IPS-NIHi11 (cell line): Measurements from ENCODE around the gene PDE3B.
"Not testable (repeated sequence)": the region's sequence is repeated elsewhere in the genome, so short reads cannot be mapped to it uniquely, and the experiment has no call there.

Experiments
- DNase-seq: peaks from one replicate; pipeline ENCODE4 v3.0.0; 2012; ENCODE audit warnings: mixed read lengths, low spot score

PDE3B gene

DNA sequence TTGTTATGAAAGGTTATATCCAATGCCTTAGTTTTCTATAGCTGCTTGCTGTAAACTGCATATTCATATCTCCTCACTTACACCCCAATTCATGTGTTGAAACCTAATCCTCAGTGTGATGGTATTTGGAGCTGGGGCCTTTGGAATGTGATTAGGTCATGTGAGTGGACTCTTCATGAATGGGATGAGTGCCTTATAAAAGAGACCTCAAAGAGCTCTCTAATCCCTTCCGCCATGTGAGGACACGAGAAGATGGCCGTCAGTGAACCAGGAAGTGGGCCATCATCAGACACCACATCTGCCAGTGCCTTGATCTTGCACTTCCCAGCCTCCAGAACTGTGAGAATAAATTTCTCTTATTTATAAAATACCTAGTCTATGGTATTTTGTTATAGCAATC, 169.2 kb downstream of the PDE3B start:
- DNase-seq = no peak

DNA sequence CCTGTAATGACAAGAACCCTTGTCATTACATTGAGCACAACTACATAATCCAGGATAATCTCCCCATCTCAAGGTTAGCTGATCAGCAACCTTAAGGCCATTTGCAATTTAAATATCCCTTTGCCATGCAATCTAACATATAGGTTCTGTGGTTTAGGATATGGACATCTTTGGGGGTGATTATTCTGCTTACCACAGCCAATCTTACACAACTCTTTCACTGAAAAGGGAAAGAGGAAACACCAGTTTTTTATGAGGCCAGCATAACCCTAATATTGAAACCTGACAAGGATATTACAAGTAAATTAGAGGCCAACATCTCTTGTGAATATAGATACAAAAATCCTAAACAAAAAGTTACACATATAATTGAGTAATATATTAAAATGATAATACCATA, 169.9 kb downstream of the PDE3B start:
- no peak for DNase-seq

DNA sequence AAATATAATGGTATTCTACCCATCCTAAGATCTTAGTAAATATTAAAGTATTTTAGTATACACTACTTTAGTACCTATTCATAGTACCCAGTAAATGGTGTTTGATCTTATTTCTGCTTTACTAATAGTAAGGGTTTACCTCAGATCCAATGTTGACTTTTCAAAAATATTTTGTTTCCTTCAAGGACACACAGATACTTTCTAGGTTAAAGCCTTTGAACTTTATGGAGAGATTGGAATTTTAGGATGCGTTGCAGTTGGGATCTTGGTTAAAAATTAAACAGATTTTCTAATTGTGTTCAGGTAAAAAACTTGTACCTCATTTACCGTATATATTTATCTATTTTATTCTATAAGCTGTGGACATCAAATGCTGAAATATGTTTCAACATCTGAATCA, 175.2 kb downstream of the PDE3B start:
- no peak for DNase-seq

DNA sequence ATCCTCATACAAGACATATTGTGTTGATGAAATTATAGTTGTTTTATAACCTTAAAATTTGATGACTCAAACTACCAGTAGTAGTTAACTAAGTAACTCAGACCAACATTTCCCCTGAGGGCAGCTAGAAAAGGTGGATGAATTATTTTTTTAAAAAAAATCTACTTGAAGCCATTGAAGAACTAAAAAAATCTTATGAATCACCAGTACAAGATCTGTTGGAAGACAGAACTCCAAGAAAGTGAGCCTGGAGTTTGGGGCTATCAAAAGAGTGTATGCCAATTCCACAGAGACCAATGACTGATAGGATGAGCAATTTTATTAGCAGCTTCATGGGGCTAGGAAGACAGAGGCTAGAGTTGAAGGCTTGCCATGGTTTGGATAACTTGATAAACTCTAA, 176.0 kb downstream of the PDE3B start:
- DNase-seq = no peak

DNA sequence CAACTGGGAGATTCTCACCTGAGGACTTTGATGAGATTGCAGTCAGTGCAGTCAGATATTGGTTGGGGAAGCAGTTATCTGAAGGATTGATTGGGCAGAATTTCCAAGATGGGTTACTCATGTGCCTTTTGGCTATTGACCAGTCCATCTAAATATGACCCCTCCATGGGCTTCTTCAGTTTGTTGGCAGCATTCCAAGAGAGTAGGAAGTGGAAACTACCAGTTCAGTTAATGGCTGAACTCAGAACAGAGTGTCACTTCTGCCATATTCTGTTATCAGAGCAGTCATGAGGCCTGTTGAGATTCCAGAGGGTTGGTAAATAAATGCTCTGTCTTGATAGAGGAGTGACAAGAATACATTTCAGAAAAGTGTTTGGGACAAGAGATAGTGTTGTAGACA, 177.4 kb downstream of the PDE3B start:
- DNase-seq = no peak

DNA sequence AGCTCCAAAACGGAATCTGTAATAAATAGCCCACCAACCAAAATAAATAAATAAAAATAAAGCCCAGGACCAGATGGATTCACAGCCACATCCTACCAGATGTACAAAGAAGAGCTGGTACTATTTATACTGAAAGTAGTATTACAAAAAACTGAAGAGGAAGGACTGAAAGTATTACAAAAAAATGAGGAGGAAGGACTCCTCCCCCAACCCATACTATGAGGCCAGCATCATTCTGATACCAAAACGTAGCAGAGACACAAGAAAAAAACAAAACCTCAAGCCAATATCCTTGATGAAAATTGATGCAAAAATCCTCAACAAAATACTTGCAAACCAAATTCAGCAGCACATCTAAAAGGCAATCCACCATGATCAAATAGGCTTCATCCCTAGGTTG, 183.0 kb downstream of the PDE3B start:
- DNase-seq = no peak

DNA sequence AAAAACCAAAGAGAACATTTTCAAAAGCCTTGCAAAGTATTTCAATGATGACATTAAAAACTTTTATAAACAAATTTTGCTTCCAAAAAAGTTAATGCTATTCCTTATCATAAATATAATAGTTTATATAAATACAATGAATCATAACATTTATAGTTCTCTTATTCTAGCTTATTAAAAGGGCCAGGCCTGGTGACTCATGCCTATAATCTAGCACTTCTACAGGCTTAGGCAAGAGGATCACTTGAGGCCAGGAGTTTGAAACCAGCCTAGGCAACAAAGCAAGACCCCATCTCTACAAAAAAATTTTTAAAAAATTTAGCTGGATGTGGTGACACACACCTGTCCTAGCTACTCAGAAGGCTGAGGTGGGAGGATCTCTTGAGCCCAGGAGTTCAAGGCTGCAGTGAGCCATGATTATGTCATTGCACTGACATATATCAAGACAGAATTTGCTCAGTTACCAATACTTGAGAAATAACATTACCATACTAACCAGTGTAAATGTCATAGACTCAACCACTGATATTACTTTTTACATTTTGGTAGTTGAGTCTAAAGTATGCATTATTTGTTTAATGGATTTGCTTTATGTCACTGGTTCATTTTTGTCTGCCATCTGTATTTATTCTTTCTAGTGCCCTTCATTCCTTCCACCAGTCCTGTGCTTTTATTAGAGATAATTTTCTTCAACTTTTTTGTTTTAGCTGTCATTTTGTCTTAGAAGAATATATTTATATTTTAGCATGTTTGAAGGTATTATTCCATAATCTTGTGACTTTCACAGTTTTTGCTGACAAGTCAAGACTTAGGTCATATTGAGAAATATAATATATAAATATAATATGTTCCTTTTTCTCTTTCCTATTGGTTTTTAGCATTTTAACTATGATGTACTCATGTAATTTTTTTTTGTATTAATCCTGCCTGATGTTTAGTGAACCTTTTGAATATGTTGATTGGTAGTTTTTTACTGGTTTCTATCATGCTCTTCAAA, 192.2 kb downstream of the PDE3B start:
- DNase-seq = no peak

DNA sequence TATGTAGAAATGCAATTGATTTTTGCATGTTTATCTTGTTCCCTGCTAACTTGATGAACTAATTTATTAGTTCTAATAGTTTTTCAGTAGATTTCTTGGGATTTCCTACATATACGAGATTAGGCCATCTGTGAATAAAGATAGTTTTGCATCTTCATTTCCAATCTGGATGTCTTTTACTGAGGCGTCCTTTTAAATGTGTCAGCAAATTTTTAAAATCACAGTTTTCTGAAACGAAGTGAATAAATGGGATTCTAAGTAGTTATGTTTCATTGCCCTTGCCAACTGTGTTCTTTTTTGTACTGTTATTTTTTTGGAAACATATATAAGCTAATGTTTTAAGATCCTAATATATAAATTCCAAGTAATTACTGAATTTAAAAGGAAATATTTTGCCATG, 198.4 kb downstream of the PDE3B start:
- no peak for DNase-seq

DNA sequence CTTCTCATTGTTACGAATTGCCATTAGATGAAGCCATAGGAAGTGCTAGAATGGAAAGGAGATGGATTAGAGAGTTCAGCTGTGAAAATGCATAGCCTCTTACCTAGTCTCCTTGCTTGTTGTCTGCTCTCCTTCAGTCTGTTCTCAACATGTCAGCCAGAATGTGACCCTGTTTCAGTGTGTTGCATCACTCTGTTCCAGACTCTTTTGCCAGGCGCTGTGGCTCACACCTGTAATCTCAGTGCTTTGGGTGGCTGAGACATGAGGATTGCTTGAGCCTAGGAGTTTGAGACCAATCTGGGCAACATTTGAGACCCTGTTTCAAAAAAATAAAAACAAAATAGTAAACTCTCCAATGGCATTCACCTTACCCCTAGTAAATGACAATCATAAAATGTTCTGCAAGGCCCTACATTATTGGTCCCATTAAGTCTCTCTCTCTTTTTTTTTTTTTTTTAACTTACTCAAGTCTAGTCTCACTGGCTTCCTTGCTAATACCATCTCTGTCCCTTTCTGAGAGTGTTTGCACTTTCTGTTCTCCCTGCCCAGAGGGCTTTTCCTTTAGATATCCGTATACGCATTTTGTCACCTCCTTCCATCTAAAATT, 209.1 kb downstream of the PDE3B start:
- no peak for DNase-seq

DNA sequence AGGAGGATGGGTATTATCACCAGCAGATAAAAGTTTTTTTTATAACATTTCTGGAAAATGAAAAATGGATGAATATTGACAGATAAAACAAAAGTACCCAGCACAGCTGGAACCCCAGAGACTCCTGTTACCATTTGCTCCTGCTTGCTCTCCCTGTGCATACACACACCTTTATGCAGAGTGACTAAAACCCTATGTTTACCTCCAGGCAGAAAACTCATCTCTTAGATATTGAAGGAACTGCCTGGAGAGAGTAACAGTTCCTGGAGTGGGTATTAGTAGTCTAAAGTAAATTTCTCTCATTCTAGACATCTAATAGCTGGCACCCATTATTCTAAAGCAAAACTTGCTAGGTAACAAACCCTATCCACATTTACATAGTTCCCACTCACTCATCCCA, 210.5 kb downstream of the PDE3B start:
- no peak for DNase-seq

DNA sequence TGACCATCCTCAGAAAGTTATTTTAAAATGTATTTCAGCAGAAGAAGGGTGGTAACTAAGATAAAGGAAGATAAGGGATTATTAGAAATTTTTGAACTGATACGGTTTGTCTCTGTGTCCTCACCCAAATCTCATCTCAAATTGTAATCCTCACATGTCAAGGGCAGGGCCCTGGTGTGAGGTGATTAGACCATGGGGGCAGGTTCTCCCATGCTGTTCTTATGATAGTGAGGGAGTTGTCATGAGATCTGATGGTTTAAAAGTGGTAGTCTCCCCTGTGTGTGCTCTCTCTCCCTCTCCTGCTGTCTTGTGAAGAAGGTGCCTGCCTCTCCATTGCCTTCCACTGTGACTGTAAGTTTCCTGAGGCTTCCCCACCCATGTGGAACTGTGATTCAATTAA, 212.3 kb downstream of the PDE3B start:
- DNase-seq = no peak

DNA sequence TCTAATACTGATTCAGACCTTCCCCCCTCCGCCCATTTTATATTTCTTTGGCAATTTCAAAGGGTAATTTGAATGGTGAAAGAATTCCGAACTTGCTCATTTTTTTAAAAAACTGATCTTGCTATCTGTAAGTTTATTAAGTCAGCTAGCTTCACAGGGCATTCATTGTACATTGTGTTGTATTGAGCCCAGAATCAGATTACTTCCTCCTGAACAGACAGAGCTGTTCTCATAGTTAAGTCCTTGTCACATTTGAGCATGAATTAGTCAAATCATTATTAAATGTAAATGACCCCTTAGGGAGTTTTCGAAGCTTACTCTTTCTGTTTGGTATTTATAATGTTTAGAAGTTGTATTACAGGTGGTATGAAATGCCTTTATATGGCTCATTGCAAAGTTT, 214.0 kb downstream of the PDE3B start:
- DNase-seq = no peak

DNA sequence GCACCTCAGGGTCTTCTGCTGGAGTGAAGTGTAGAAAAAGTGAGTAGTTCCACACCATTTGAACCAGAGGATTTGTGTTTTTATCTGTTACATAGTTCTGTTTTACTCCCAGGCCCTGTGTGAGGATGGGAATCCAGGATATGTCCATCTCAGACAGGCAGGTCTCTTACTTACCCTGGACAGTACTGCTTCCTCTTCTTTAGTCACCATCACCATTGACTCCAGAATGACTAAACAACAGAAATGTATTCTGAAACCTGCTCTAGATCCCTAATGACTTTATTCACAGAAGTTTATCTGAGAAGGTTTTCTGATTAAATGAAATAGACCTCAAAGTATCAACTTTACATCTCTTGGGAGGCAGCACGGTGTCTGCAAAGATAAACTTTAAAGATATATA, 214.8 kb downstream of the PDE3B start:
- no peak for DNase-seq

DNA sequence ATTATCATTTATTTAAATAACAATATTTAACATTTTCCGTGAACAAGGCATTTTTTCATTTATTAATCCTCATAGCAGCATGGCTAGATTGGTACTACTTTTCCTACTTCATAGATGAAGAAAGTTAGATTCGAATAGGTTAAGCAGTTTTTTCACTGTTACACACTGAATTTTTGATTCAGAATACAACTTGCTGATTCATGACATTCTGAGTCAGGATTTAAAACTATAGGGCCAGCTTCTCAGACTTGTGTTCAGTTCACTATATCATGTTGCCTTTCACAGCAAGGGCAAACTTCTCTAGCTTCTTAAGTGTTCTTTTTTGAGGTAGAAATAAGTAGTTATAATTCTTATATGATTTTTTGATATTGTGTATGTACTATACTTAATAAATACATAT, 216.9 kb downstream of the PDE3B start:
- no peak for DNase-seq

DNA sequence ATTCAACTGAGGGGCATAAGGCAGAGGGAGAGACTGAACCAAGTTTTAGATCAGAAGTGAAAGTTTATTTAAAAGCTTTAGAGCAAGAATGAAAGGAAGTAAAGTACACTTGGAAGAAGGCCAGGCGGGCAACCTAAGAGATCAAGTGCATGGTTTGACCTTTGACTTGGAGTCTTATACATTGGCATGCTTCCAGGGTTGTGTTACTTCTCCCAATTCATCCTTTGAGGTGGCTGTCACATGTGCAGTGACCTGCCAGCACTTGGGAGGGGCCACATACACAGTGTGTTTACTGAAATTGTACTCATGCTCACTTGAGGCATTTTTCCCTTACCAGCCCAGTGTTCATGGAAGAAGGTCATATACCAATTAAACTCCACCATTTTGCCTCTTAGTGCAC, 218.1 kb downstream of the PDE3B start:
- no peak for DNase-seq

DNA sequence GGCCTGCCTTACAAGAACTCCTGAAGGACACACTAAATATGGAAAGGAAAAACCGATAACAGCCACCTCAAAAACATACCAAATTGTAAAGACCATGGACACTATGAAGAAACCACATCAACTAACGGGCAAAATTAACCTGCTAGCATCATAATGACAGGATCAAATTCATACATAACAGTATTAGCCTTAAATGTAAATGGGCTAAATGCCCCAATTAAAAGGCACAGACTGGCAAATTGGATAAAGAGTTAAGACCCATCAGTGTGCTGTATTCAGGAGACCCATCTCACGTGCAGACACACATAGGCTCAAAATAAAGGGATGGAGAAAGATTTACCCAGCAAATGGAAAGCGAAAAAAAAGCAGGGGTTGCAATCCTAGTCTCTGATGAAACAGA, 220.2 kb downstream of the PDE3B start:
- not testable (repeated sequence) for DNase-seq

DNA sequence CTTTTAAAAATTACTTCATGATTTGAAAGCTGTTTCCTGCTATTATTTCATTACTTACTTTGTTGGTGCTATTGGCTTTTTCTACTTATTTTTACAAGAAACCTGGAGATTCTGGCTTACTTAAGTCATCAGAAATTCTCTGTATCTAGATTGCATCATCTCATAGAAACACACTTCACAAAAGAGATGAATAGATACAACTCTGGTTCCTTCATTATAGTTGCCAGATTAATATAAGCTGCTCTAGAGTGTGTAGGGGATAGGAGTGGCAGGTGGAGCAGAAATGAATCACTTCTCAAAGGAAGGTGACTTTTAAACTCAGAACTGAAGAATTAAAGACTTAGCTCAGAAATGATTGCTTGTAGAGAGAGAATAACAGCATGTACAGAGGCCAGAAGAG, 228.4 kb downstream of the PDE3B start:
- no peak for DNase-seq

DNA sequence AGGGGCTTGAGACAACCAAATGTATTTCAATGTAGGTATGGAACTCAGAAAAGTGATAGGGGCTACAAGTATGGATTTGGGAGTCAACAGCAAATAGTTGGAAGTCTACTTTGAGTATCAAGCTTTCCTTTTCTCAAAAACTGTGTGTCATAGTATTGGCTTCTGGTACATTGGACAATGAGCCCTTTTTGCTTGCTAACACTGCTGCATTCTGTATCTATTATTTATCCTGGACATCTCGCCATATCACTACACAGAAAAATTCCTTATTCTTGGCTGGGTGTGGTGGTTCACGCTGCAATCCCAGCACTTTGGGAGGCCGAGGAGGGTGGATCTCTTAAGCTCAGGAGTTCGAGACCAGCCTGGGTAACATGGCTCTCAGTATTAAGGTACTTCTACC, 230.0 kb downstream of the PDE3B start:
- no peak for DNase-seq

DNA sequence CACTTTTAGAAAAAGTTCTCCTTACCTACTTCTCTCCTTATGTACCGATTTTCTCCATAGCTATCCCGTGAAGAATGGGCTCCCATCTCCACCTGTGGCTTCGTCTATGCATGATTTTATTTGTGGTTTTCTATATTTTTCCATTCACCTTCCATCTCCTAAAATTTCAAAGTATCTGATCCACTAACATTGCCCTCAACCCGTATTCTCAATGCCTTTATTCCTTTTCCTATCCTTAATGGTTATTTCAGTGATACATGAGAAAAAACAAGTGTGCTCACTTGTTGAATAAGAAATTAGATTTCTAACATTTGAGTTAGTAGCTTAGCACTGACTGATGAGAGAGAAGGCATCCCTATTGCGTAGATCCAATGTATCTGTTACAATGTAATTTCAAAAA, 231.6 kb downstream of the PDE3B start:
- DNase-seq = no peak

DNA sequence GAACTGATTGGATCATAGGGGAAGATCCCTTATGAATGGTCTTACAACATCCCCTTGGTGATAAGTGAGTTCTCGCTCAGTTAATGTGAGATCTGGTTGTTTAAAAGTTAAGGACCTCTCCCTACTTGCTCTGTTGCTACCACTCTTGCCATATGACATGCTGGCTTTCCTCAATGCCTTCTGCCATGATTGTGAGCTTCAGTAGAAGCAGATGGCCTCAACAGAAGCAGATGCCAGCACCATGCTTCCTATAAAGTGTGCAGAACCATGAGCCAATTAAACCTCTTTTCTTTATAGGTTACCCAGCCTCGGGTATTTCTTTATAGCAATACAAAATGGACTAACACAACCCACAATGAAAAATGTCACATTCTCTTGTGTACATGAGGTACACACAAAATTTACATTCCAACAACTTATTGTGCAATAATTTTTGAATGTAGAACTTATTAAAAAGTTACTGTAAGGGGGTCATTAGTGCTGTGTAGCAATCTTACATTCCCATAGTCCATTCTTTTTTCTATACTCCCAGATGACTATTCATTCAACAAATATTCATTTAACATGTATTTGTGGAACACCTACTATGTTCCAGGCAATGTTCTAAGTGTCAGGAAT, 238.1 kb downstream of the PDE3B start:
- DNase-seq = no peak

DNA sequence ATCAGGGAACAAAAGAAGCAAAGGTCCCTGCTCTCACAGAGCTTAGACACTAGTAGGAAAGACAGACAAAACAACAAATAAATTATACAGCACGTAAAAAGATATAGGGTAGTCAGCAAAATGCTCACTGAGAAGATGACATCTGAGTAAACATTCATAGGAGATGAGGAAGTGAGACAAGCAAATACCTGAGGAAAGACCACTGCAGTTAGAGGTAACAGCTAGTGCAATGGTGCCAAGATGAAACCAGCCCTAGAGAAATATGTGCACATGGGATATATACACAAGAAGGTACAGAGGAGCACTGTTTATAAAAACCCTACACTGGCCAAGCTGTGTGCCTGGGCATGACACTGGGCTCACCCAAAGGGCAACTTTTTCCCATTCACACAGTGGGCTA, 238.6 kb downstream of the PDE3B start:
- no peak for DNase-seq

DNA sequence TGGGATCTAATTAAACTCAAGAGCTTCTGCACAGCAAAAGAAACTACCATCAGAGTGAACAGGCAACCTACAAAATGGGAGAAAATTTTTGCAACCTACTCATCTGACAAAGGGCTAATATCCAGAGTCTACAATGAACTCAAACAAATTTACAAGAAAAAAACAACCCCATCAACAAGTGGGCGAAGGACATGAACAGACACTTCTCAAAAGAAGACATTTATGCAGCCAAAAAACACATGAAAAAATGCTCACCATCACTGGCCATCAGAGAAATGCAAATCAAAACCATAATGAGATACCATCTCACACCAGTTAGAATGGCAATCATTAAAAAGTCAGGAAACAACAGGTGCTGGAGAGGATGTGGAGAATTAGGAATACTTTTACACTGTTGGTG, 240.1 kb downstream of the PDE3B start:
- not testable (repeated sequence) for DNase-seq

DNA sequence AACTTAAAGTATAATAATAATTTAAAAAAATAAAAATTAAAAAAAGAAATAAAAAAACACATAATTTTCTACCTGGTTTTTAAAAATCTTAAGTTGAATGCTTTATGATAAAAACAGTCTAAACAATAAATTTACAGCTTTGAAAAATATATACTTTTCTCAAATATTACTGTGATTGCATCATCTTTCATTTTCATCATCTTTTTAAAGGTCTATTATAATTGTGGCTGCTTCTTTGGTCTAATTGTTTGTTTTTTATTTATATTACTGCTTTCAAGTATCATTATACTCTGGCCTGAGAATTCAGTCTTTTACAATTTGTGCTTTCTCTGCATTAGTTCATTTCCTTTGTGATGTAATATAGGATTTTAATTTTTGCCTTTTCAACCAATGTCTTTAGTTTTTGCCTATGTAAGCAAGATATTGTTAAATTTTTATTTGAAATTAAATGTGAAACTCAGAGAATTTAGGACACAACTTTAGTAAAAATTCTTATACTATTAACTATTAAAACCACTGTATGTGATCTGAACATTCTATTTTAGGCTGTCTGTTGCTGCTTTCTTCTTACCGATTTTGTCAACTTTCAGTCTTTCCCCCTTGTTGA, 241.2 kb downstream of the PDE3B start:
- DNase-seq = no peak
